H1 (cell line): ENCODE measurements around the gene MGST1. TPM values are rescaled to one million over a fixed set of nuclear protein-coding genes. Genes with fewer than 3 reads are reported as not detected.

Experiments used
- polyA plus RNA-seq, 7 experiments: library from polyadenylated mRNA; depleted of rRNA in 3 of 7; stranded (reverse) in 5 of 7; unstranded in 2 of 7; fragments of >200 nt in 5 of 7; fragments of 200-250 nt in 2 of 7; gene quantifications; 1 replicate in 5 of 7; 2 replicates in 1 of 7; 4 replicates in 1 of 7; pipeline versions ENCODE4 v1.2.1 to v1.2.3, GENCODE V29; 2011 to 2013; ENCODE audit warnings: missing spikeins in 2 of 7, mixed read lengths in 2 of 7
- total RNA-seq: library from RNA; stranded (reverse); fragmentation: NEBNext Ultra II Directional; extraction: Animal tissue kit (Norgen Biotek cat#: 25700); gene quantifications from 2 replicates; pipeline ENCODE4 v1.2.1, GENCODE V29; 2021

The MGST1 gene
- total and polyA plus RNA-seq, 2 of the 8 experiments (the other 6 are each of a cell fraction or from before 2014, with no cell fraction given) = 442 to 478 TPM

Other genes with a start within 250 kb of the MGST1 start
- not detected in 2 replicates for gene SLC15A5, start 70.0 kb upstream of the MGST1 start, total RNA-seq
- not detected in 2 replicates for gene SLC15A5, start 70.0 kb upstream of the MGST1 start, polyA plus RNA-seq (2011; rRNA removed)